Erythroblast (primary cell): ENCODE measurements around the gene MACROD2.

ENCODE experiments used
- GATA1 ChIP-seq: IDR thresholded peaks from 2 replicates; pipeline ENCODE4 v1.6.1; 2011; ENCODE audit warnings: low read depth, mild to moderate bottlenecking, control low read depth, low read length, moderate library complexity
- POLR2A ChIP-seq: IDR thresholded peaks from 2 replicates; pipeline ENCODE4 v1.6.1; 2011; ENCODE audit warnings: mild to moderate bottlenecking, low read length

DNA sequence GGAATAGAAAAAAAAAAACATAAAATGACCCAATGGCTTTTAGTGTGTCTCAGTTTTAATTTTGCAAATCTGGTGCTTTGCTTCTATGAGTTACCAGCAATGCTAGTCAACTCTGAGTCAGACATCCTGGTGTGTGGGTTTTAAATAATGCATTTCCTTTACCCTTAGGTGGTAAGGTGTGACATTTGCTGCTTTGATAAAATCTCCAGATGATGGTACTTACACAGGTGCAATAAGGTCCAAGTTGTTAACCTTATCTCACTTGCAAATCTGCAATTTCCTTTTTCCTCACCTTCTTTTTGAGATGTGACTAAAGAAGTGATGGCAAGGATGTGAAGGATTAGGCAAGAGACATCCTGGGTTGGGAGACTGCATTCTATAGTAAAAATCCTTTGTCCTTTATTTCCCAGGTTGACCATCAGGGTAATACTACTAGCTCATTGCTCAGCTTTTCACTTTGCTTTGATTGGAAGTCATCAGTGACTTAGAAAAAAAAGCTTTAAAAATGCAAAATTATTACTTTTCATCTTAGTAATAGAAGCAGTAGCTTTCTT lies 1160.6 kb downstream of the MACROD2 start:
- TF ChIP-seq POLR2A (no peak), GATA1 (no peak)
